Fibroblast of mammary gland (primary cell): Measurements from ENCODE around the gene GABRB1.

Experiments used
- DNase-seq: peaks from one replicate; pipeline ENCODE4 v3.0.0-alpha.2; 2010; ENCODE audit warnings: low read depth
- H3K4me3 ChIP-seq: 2 replicates; pipeline ENCODE4 v1.5.1; 2011; ENCODE audit warnings: low read depth, mild to moderate bottlenecking, low read length, moderate library complexity; ENCODE audit not compliant: control insufficient read depth
- TF ChIP-seq, protein P1 (sequence below): conservative IDR thresholded peaks from 2 replicates; pipeline ENCODE4 v1.5.1; 2011; ENCODE audit warnings: low read depth, low read length, inconsistent platforms; ENCODE audit not compliant: control insufficient read depth, insufficient read depth

GABRB1 gene

DNA sequence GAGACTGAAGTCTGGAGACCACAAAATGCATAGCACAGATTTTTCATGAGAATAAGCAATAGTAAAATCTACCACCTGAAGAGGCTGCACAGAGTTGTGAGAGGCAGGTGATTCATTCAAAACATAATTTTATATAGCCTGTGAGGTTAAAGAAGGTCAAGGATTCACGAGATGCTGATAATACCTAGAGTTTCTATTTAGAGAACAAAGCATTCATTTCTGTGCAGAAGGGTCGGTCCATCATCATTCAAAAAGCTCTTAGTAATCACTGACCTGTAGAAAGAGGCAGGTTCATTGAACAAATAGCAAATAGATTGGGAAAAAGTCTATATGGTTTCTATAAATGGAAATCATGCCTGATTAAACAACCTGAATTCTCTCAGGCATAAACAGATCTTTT is 26.6 kb downstream of the GABRB1 start:
- TF ChIP-seq, protein P1, sequence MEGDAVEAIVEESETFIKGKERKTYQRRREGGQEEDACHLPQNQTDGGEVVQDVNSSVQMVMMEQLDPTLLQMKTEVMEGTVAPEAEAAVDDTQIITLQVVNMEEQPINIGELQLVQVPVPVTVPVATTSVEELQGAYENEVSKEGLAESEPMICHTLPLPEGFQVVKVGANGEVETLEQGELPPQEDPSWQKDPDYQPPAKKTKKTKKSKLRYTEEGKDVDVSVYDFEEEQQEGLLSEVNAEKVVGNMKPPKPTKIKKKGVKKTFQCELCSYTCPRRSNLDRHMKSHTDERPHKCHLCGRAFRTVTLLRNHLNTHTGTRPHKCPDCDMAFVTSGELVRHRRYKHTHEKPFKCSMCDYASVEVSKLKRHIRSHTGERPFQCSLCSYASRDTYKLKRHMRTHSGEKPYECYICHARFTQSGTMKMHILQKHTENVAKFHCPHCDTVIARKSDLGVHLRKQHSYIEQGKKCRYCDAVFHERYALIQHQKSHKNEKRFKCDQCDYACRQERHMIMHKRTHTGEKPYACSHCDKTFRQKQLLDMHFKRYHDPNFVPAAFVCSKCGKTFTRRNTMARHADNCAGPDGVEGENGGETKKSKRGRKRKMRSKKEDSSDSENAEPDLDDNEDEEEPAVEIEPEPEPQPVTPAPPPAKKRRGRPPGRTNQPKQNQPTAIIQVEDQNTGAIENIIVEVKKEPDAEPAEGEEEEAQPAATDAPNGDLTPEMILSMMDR, result no peak
- H3K4me3 ChIP-seq, result no peak overlapping the region
- no peak for DNase-seq

DNA sequence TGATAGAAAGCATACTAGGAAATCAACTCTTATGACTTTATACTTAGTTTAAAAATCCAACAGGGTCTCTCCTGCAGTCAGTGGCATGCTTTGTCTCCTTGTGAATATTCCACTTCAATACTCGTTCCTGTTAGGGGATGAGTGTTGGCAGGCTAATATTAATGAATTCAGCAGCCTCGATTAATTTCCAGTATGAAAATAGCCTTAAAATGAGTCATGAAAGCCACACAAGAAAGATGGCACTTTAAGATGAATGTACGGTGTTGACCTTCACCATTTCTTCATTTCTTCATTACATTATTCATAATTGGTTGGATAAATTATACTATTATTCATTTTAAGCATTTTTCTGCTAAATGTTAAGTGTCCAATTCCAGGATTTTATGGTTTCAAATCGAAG is 29.2 kb downstream of the GABRB1 start:
- DNase-seq, result no peak
- TF ChIP-seq, protein P1, result no peak
- no peak overlapping the region for H3K4me3 ChIP-seq

DNA sequence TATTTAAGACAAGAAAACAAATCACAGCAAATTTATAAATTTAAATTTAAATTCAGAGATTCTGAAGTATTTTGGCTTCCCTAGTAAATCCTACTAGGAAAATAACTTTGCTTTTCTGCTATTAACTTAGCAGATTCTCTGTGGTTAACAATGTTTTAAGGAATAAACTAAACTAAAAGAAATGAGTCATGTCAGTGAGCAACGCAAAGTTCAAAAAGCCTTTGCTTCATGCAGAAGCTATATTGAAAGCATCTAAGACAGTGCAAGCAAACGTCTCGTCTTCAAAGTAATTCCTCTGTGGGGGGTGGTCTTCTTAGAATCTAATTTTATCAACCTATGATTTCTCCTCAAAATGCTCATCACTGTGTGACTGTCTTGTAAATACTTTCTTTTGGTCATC is 30.1 kb downstream of the GABRB1 start:
- DNase-seq, result peak; percentile 24
- TF ChIP-seq, protein P1, result no peak

DNA sequence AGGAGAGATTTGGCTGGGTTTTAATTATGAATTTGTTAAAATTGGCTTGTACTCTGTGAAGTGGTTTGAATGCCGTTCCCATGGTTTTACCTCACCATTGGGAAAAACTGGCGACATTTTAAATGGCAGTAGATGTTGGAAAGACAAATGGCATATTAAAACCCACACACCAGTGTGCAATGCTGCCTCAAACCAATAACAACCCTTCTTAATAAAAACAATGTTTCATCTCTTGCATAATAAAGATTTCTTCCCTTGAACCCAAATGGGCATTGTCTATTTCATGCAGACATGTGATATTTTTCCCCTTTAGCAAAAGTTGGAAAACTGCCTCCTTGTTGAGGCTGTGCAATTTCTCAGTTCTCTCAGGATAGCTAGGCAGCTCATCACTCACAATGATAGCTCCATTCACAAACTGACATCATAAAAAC is 33.7 kb downstream of the GABRB1 start:
- no peak overlapping the region for H3K4me3 ChIP-seq
- DNase-seq, result no peak
- TF ChIP-seq, protein P1, result no peak

More for the DNA sequence above, 30.1 kb downstream of the GABRB1 start:
- H3K4me3 ChIP-seq, result no peak overlapping the region

DNA sequence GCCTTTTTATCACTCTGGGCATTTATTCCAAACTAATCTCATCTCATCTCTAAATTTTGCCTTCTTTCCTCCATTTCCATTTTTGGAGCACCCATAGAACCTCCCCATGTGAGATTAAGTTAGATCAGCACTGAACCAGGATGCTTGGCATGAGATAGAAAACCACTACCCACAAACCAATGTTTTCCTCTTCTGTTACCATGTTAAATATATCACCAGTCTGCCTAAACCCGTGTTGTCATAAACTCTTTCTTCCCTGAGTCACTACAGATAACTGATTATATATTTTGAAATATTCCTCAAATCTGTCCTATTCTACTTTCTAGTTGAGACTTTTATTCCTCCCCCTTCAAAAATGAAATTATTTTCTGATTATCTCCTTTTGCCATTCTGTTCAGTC is 37.6 kb downstream of the GABRB1 start:
- H3K4me3 ChIP-seq, result no peak overlapping the region
- peak; percentile 9 for DNase-seq
- TF ChIP-seq, protein P1, result no peak

DNA sequence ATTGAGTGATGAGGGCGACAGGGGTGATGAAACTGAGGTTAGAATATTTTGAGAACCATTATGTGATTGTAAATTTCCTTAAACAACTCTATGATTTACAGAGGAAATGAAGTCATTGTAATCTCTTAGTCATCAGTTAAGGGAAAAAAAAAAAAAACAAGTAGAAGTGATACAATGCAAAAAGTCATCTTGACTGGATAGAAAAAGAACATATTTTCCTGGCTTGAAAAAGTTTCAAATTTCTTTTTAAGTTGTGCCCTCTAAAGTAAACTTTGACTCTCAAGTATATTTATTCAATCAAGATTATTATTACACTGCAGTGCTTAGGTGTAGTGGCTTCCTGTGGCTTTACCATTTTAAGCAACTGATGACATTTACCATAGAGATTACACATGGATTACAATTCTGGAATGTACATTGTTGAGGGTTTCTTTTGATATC is 40.6 kb downstream of the GABRB1 start:
- TF ChIP-seq, protein P1, result no peak
- DNase-seq, result peak; percentile 53
- no peak overlapping the region for H3K4me3 ChIP-seq

DNA sequence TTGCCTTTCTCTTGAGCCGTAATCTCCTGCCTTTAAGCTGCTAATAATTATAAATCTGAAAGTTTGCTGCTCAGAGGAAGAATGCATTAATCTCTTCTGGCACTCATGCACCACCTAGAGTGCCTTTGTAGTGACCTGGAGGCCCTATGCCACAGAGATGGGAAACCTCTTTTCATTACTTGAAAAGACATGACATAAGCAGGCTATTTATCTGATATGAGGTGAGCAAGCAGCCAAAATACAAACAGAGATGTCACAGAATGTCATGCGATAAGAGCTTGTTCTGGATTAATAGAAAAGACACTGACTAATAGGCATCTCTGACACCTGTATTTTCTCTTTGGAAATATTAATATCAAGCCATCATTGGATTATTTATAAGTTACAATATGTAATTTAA is 42.3 kb downstream of the GABRB1 start:
- TF ChIP-seq, protein P1, result no peak
- H3K4me3 ChIP-seq, result no peak overlapping the region
- no peak for DNase-seq
